MCF 10A (cell line): ENCODE results near the gene TTLL9. TPM values are rescaled to one million over a fixed set of nuclear protein-coding genes. Genes with fewer than 3 reads are reported as not detected.

Experiments
- BruUV-seq: library from RNA; stranded (reverse); fragments of 400-500 nt; replicated peaks from 2 replicates; lab custom pipeline; 2021; lab: Mats Ljungman, UMichigan
- CTCF ChIA-PET: fragments of 300-600 bp; sonication (Branson Sonifier 250); formaldehyde crosslinking; extraction: SDS; loops from one replicate; lab custom pipeline; 2021; ENCODE audit warnings: antibody characterized with exemption, inconsistent platforms; lab: Yijun Ruan, JAX
- POLR2A ChIA-PET: fragments of 300-600, 350-650 bp; sonication (Branson Sonifier 250); formaldehyde crosslinking; extraction: SDS; loops from one replicate; lab custom pipeline; 2020; ENCODE audit warnings: antibody characterized with exemption, inconsistent platforms; lab: Yijun Ruan, JAX
- DNase-seq: peaks from one replicate; pipeline ENCODE4 v3.0.0-alpha.2; 2018; ENCODE audit not compliant: unreplicated experiment
- H3K27ac Mint-ChIP-seq: one replicate; pipeline ENCODE4 v1.8.0; 2022; ENCODE audit warnings: mild to moderate bottlenecking, low read depth, mixed read lengths; ENCODE audit not compliant: unreplicated experiment
- H3K27me3 Mint-ChIP-seq: one replicate; pipeline ENCODE4 v1.8.0; 2022; ENCODE audit warnings: mixed read lengths; ENCODE audit not compliant: insufficient read depth, unreplicated experiment
- H3K36me3 Mint-ChIP-seq: one replicate; pipeline ENCODE4 v1.8.0; 2022; ENCODE audit warnings: mild to moderate bottlenecking, moderate library complexity, mixed read lengths; ENCODE audit not compliant: insufficient read depth, unreplicated experiment
- H3K4me1 Mint-ChIP-seq: one replicate; pipeline ENCODE4 v1.8.0; 2022; ENCODE audit warnings: mixed read lengths; ENCODE audit not compliant: insufficient read depth, unreplicated experiment
- H3K4me3 Mint-ChIP-seq: one replicate; pipeline ENCODE4 v1.8.0; 2022; ENCODE audit warnings: mild to moderate bottlenecking, moderate library complexity, mixed read lengths; ENCODE audit not compliant: unreplicated experiment
- H3K9me3 Mint-ChIP-seq: one replicate; pipeline ENCODE4 v1.8.0; 2022; ENCODE audit warnings: mixed read lengths; ENCODE audit not compliant: unreplicated experiment
- CTCF ChIP-seq: fragments of 200-600 bp; IDR thresholded peaks from one replicate; pipeline ENCODE4 v1.8.0; 2022; ENCODE audit warnings: antibody characterized with exemption, mild to moderate bottlenecking; ENCODE audit not compliant: unreplicated experiment
- intact Hi-C: fragments of 100-400 bp; cut with micrococcal nuclease; formaldehyde crosslinking; loops from 2 replicates; pipeline ENCODE4 v1.14.1; 2022
- total RNA-seq: library from RNA; stranded (reverse); gene quantifications from 2 replicates; pipeline ENCODE4 v1.2.3, GENCODE V29; 2022

Gene TTLL9
- total RNA-seq, 1 experiment from 2014 or later, result 0.19 TPM

DNA sequence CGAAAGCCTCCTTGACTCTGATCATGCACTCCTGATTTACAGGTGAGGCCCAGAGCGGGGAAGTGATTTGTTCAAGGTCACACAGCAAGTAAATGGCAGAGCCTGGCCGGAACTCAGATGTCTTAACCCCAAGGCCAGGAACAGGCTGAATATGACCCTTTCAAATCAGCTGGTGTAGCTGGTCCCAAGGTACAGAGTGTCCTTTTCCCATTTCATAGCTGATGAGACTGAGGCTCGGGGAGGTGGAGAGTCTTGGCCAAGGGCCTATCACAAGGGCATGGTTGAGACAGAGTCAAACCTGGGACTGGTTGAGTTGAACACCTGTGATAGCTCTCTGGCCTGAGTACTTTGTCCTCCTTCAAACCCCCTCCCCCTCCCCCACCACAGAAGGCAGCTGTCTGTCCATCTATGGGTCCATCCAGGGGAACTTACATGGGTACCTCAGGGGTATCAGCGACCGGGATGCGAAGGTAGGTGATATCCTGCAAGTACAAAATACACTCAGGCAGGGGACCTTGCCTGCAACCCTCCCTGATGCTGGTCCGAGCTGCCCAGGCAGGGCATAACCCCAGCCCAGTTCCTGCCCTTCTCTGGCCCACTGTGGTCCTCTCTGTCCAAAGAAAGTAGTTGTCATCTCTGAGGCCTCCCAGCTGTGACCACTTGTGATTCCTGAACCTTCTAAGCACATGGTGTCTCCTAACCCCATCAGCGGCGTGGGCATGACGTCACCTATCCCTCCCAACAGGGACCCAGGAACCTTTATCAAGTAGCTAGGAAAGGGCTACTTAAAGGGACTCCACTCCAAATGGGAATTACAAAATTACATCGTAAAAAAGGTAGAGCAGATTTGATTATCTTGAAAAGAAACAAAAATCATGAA is 5.7 kb upstream of the TTLL9 start:
- Mint-ChIP-seq H3K9me3 (no peaks in the 10 kb centered on the region), H3K36me3 (no peaks in the 10 kb centered on the region), H3K4me3 (no peak overlapping the region), H3K4me1 (peaks cover 9% of the 10 kb centered on the region), H3K27ac (no peak overlapping the region), H3K27me3 (peaks cover 55% of the 10 kb centered on the region)
- ChIA-PET CTCF (interaction anchor here (0.5 to 4.0 kb wide), 9 partner anchors 11 to 247 kb away, joined by 3 to 49 read pairs (median 6); partner anchors contain the start of gene PDRG1), POLR2A (interaction anchor here (1.1 kb wide), 1 partner anchor 10 kb away, joined by 3 read pairs; no protein-coding TSS in a partner anchor)
- intact Hi-C loops, result no loop called here
- no peak for TF ChIP-seq CTCF
- no TSS peak for BruUV-seq
- DNase-seq, result no peak

GRCh38 chr20:31866221-31866620 is 4.2 kb upstream of the TTLL9 start:
- DNase-seq, result no peak
- BruUV-seq, result no TSS peak
- peaks cover 7% of the 10 kb centered on the region for H3K4me1 Mint-ChIP-seq
- no peaks in the 10 kb centered on the region for H3K9me3 Mint-ChIP-seq
- H3K27ac Mint-ChIP-seq, result no peak overlapping the region
- POLR2A ChIA-PET, result no interaction called here
- intact Hi-C loops, result no loop called here
- no peaks in the 10 kb centered on the region for H3K36me3 Mint-ChIP-seq
- H3K4me3 Mint-ChIP-seq, result no peak overlapping the region
- CTCF ChIA-PET, result interaction anchor here (0.6 to 4.4 kb wide), 3 partner anchors 9 to 86 kb away, joined by 4 to 47 read pairs (median 14); partner anchors contain the start of gene PDRG1
- no peak for TF ChIP-seq CTCF
- peaks cover 58% of the 10 kb centered on the region for H3K27me3 Mint-ChIP-seq

GRCh38 chr20:31868853-31869672 is 1.4 kb upstream of the TTLL9 start:
- BruUV-seq, result no TSS peak
- intact Hi-C loops, result no loop called here
- DNase-seq, result no peak
- POLR2A ChIA-PET, result no interaction called here
- Mint-ChIP-seq H3K27me3 (peaks cover 63% of the 10 kb centered on the region), H3K4me3 (peak overlapping the region; percentile 77), H3K36me3 (no peaks in the 10 kb centered on the region), H3K4me1 (peaks cover 7% of the 10 kb centered on the region), H3K9me3 (no peaks in the 10 kb centered on the region), H3K27ac (no peak overlapping the region)
- CTCF ChIA-PET, result interaction anchor here (1.0 to 4.4 kb wide), 3 partner anchors 10 to 46 kb away, joined by 3 to 47 read pairs (median 5); no protein-coding TSS in a partner anchor
- TF ChIP-seq CTCF, result no peak

DNA sequence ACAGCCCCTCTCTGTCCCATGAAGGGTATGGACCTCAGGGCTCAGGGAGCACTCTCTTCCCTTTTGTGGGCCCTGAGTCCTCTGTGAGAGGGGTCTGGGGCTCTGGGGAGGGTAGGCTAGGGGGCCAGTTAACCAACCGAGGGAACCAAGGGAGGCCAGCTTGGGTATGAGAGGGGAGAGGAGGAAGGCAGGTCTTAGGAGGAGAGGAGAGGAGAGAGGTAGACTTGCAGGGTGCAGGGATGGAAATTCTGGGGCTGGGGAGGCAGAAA is 827 bp upstream of the TTLL9 start:
- no peak for DNase-seq
- POLR2A ChIA-PET, result interaction anchor here (1.0 kb wide), 1 partner anchor 83 kb away, joined by 5 read pairs; no protein-coding TSS in a partner anchor
- BruUV-seq, result no TSS peak
- H3K27me3 Mint-ChIP-seq, result peaks cover 63% of the 10 kb centered on the region
- intact Hi-C loops, result no loop called here
- no peaks in the 10 kb centered on the region for H3K36me3 Mint-ChIP-seq
- peak overlapping the region; percentile 77 for H3K4me3 Mint-ChIP-seq
- CTCF ChIA-PET, result interaction anchor here (4.4 kb wide), 1 partner anchor 16 kb away, joined by 47 read pairs; no protein-coding TSS in a partner anchor
- peaks cover 7% of the 10 kb centered on the region for H3K4me1 Mint-ChIP-seq
- no peaks in the 10 kb centered on the region for H3K9me3 Mint-ChIP-seq
- peak overlapping the region; percentile 81 for H3K27ac Mint-ChIP-seq
- no peak for TF ChIP-seq CTCF
